ENCODE results near the gene LDAF1. TPM values are rescaled to one million over a fixed set of nuclear protein-coding genes. Genes with fewer than 3 reads are reported as not detected.
"Not testable (repeated sequence)": the region's sequence is repeated elsewhere in the genome, so short reads cannot be mapped to it uniquely, and the experiment has no call there.

LDAF1 gene
- total RNA-seq, 1 donor from 2014 or later, result 22.8 TPM

GRCh38 chr16:21190599-21190998 is 32.1 kb downstream of the LDAF1 start:
- Mint-ChIP-seq H3K27me3 (peaks cover 18% of the 10 kb centered on the region), H3K36me3 (no peaks in the 10 kb centered on the region), H3K4me1 (ENCODE audit: unreplicated experiment) (peaks cover 4% of the 10 kb centered on the region), H3K27ac (no peak overlapping the region), H3K9me3 (no peaks in the 10 kb centered on the region), H3K4me3 (no peak overlapping the region)
- no peak for TF ChIP-seq CTCF (conservative IDR thresholded peaks at IDR 0.05)
- no peak for DNase-seq (ENCODE audit: extremely low spot score, unreplicated experiment)

- DNase-seq (ENCODE audit: extremely low spot score, unreplicated experiment), result no peak
- Mint-ChIP-seq H3K27me3 (peaks cover 18% of the 10 kb centered on the region), H3K9me3 (no peaks in the 10 kb centered on the region), H3K4me1 (ENCODE audit: unreplicated experiment) (peaks cover 4% of the 10 kb centered on the region), H3K4me3 (no peak overlapping the region), H3K27ac (no peak overlapping the region), H3K36me3 (no peaks in the 10 kb centered on the region)
- TF ChIP-seq CTCF (conservative IDR thresholded peaks at IDR 0.05), result no peak
Observed at GRCh38 chr16:21192991-21193390, 34.5 kb downstream of the LDAF1 start.

GRCh38 chr16:21194771-21195301 is 36.4 kb downstream of the LDAF1 start:
- Mint-ChIP-seq H3K36me3 (no peaks in the 10 kb centered on the region), H3K4me3 (no peak overlapping the region), H3K27me3 (peaks cover 14% of the 10 kb centered on the region), H3K9me3 (no peaks in the 10 kb centered on the region), H3K4me1 (ENCODE audit: unreplicated experiment) (no peaks in the 10 kb centered on the region), H3K27ac (no peak overlapping the region)
- no peak for DNase-seq (ENCODE audit: extremely low spot score, unreplicated experiment)
- no peak for TF ChIP-seq CTCF (conservative IDR thresholded peaks at IDR 0.05)

- not testable (repeated sequence) for H3K36me3 Mint-ChIP-seq; H3K4me3 Mint-ChIP-seq; H3K4me1 Mint-ChIP-seq (ENCODE audit: unreplicated experiment); H3K9me3 Mint-ChIP-seq; DNase-seq (ENCODE audit: extremely low spot score, unreplicated experiment); H3K27ac Mint-ChIP-seq
- peaks cover 10% of the 10 kb centered on the region for H3K27me3 Mint-ChIP-seq
Observed at GRCh38 chr16:21195330-21195729, 36.9 kb downstream of the LDAF1 start.

- Mint-ChIP-seq H3K9me3 (no peaks in the 10 kb centered on the region), H3K4me1 (ENCODE audit: unreplicated experiment) (no peaks in the 10 kb centered on the region), H3K4me3 (no peak overlapping the region), H3K27me3 (peaks cover 13% of the 10 kb centered on the region), H3K27ac (no peak overlapping the region), H3K36me3 (no peaks in the 10 kb centered on the region)
- TF ChIP-seq CTCF (conservative IDR thresholded peaks at IDR 0.05), result no peak
- DNase-seq (ENCODE audit: extremely low spot score, unreplicated experiment), result no peak
Observed at GRCh38 chr16:21197112-21197511, 38.6 kb downstream of the LDAF1 start.

- Mint-ChIP-seq H3K9me3 (no peaks in the 10 kb centered on the region), H3K4me3 (no peak overlapping the region), H3K27ac (no peak overlapping the region), H3K4me1 (ENCODE audit: unreplicated experiment) (no peaks in the 10 kb centered on the region), H3K36me3 (no peaks in the 10 kb centered on the region), H3K27me3 (peaks cover 13% of the 10 kb centered on the region)
- DNase-seq (ENCODE audit: extremely low spot score, unreplicated experiment), result no peak
- TF ChIP-seq CTCF (conservative IDR thresholded peaks at IDR 0.05), result no peak
Observed at GRCh38 chr16:21197621-21198020, 39.1 kb downstream of the LDAF1 start.

Measured in type B pancreatic cell (in vitro differentiated cells).